Peyer's patch (tissue), 4 donors: ENCODE measurements around the gene EVA1A. TPM values are rescaled to one million over a fixed set of nuclear protein-coding genes. Genes with fewer than 3 reads are reported as not detected.

Experiments used
- DNase-seq, 3 donors: peaks; one replicate each; pipeline ENCODE4 v3.0.0-alpha.2; 2017 to 2019
- H3K27ac ChIP-seq, 4 donors: fragments of 200-600 bp; sonication (generic); one replicate each; pipeline ENCODE4 v1.5.1; 2016 to 2019
- H3K27me3 ChIP-seq, 2 donors: fragments of 200-600 bp; sonication (generic); one replicate each; pipeline ENCODE4 v1.5.1; 2019
- H3K36me3 ChIP-seq, 3 donors: fragments of 200-600 bp; sonication (generic); one replicate each; pipeline ENCODE4 v1.5.1; 2016 to 2019
- H3K4me1 ChIP-seq, 4 donors: fragments of 200-600 bp; sonication (generic); one replicate each; pipeline ENCODE4 v1.5.1; 2016 to 2019
- H3K4me3 ChIP-seq, 4 donors: fragments of 200-600 bp; sonication (generic); 1 replicate in 3 of 4; 2 replicates in 1 of 4; pipeline ENCODE4 v1.5.1; 2016 to 2019; ENCODE audit warnings: mild to moderate bottlenecking in 1 of 4
- H3K9me3 ChIP-seq, 4 donors: fragments of 200-600 bp; sonication (generic); one replicate each; pipeline ENCODE4 v1.5.1; 2016 to 2019; ENCODE audit warnings: mild to moderate bottlenecking in 1 of 4
- CTCF ChIP-seq, 6 experiments: fragments of 450-650 bp in 4 of 6; fragments of 200-600 bp in 2 of 6; sonication (generic) in 1 of 6; IDR thresholded peaks; one replicate each; pipeline ENCODE4 v1.5.1; 2017 to 2019; ENCODE audit warnings: antibody characterized with exemption in 6 of 6, mild to moderate bottlenecking in 3 of 6, moderate library complexity in 1 of 6
- POLR2A ChIP-seq, 2 donors: fragments of 450-650 bp; IDR thresholded peaks; one replicate each; pipeline ENCODE4 v1.5.1; 2017; ENCODE audit warnings: antibody characterized with exemption in 2 of 2, mild to moderate bottlenecking in 2 of 2, moderate library complexity in 2 of 2
- total RNA-seq, 4 donors: library from RNA; depleted of rRNA; stranded (reverse); fragments of >200 nt; gene quantifications; one replicate each; pipeline ENCODE4 v1.1.0, GENCODE V29; 2016

The EVA1A gene
- total RNA-seq, 4 donors from 2014 or later, result 0.70 to 18.2 (median 5.8) TPM

- Histone ChIP-seq H3K27ac (no peak overlapping the region), H3K27me3 (no peaks in the 10 kb centered on the region), H3K9me3 (no peaks in the 10 kb centered on the region), H3K4me3 (no peak overlapping the region), H3K36me3 (no peaks in the 10 kb centered on the region), H3K4me1 (peaks cover 0 to 5% (median 0%) of the 10 kb centered on the region in 4 donors)
- DNase-seq, result no peak
- TF ChIP-seq POLR2A (IDR thresholded peaks at IDR 0.05) (no peak), CTCF (IDR thresholded peaks at IDR 0.05) (no peak)
These were observed 35.0 kb upstream of the EVA1A start for GRCh38 chr2:75595541-75596395.

- Histone ChIP-seq H3K4me1 (no peaks in the 10 kb centered on the region), H3K27ac (no peak overlapping the region), H3K36me3 (no peaks in the 10 kb centered on the region), H3K9me3 (no peaks in the 10 kb centered on the region), H3K27me3 (no peaks in the 10 kb centered on the region), H3K4me3 (no peak overlapping the region)
- TF ChIP-seq POLR2A (IDR thresholded peaks at IDR 0.05) (no peak), CTCF (IDR thresholded peaks at IDR 0.05) (no peak)
- no peak for DNase-seq
These were observed 33.9 kb upstream of the EVA1A start for GRCh38 chr2:75594596-75594995.

GRCh38 chr2:75592888-75593287, 32.1 kb upstream of the EVA1A start:
- Histone ChIP-seq H3K36me3 (no peaks in the 10 kb centered on the region), H3K4me1 (no peaks in the 10 kb centered on the region), H3K4me3 (no peak overlapping the region), H3K9me3 (no peaks in the 10 kb centered on the region), H3K27me3 (no peaks in the 10 kb centered on the region), H3K27ac (no peak overlapping the region)
- TF ChIP-seq POLR2A (IDR thresholded peaks at IDR 0.05), result no peak
- TF ChIP-seq CTCF (IDR thresholded peaks at IDR 0.05), result no peak
- no peak for DNase-seq

GRCh38 chr2:75592030-75592429, 31.3 kb upstream of the EVA1A start:
- H3K36me3 ChIP-seq, result no peaks in the 10 kb centered on the region
- H3K27me3 ChIP-seq, result no peaks in the 10 kb centered on the region
- no peaks in the 10 kb centered on the region for H3K4me1 ChIP-seq
- TF ChIP-seq CTCF (IDR thresholded peaks at IDR 0.05), result no peak
- TF ChIP-seq POLR2A (IDR thresholded peaks at IDR 0.05), result no peak
- no peak overlapping the region for H3K27ac ChIP-seq
- DNase-seq, result no peak
- no peak overlapping the region for H3K4me3 ChIP-seq
- no peaks in the 10 kb centered on the region for H3K9me3 ChIP-seq

- Histone ChIP-seq H3K36me3 (no peaks in the 10 kb centered on the region), H3K27ac (no peak overlapping the region), H3K27me3 (no peaks in the 10 kb centered on the region), H3K4me1 (no peaks in the 10 kb centered on the region), H3K9me3 (no peaks in the 10 kb centered on the region), H3K4me3 (no peak overlapping the region)
- TF ChIP-seq POLR2A (IDR thresholded peaks at IDR 0.05) (no peak), CTCF (IDR thresholded peaks at IDR 0.05) (no peak)
- no peak for DNase-seq
These were observed 28.8 kb upstream of the EVA1A start for GRCh38 chr2:75589391-75590105.
